ENCODE data around the gene PCDHGB4. TPM values are rescaled to one million over a fixed set of nuclear protein-coding genes. Genes with fewer than 3 reads are reported as not detected.

Gene PCDHGB4
- total RNA-seq, 1 experiment from 2014 or later = 0.49 TPM

DNA sequence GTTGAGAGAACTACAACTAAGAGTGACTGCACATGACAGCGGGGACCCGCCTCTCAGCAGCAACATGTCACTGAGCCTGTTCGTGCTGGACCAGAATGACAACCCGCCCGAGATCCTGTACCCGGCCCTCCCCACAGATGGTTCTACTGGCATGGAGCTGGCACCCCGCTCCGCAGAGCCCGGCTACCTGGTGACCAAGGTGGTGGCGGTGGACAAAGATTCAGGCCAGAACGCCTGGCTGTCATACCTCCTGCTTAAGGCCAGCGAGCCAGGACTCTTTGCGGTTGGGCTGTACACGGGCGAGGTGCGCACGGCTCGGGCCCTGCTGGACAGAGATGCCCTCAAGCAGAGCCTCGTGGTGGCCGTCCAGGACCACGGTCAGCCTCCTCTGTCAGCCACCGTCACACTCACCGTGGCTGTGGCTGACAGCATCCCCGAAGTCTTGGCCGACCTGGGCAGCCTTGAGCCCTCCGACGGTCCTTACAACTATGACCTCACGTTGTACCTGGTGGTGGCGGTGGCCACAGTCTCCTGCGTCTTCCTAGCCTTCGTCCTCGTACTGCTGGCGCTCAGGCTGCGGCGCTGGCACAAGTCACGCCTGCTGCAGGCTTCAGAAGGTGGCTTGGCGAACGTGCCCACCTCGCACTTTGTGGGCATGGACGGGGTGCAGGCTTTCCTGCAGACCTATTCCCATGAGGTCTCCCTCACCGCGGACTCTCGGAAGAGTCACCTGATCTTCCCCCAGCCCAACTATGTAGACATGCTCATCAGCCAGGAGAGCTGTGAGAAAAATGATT, 2.8 kb upstream of the PCDHGB4 start:
- BruUV-seq (replicated peaks) = no TSS peak
- Mint-ChIP-seq H3K27me3 (ENCODE audit: insufficient read depth, unreplicated experiment) (no peaks in the 10 kb centered on the region), H3K9me3 (ENCODE audit: unreplicated experiment) (peaks cover 14% of the 10 kb centered on the region), H3K36me3 (ENCODE audit: insufficient read depth, unreplicated experiment) (peaks cover 4% of the 10 kb centered on the region), H3K27ac (ENCODE audit: low read depth, unreplicated experiment) (no peak overlapping the region), H3K4me1 (ENCODE audit: insufficient read depth, unreplicated experiment) (no peaks in the 10 kb centered on the region), H3K4me3 (ENCODE audit: unreplicated experiment) (no peak overlapping the region)
- DNase-seq (ENCODE audit: unreplicated experiment) = no peak
- ChIA-PET POLR2A (no interaction called here), CTCF (interaction anchor here (1.1 kb wide), 1 partner anchor 179 kb away, joined by 4 read pairs; no protein-coding TSS in a partner anchor)
- TF ChIP-seq, protein P1, sequence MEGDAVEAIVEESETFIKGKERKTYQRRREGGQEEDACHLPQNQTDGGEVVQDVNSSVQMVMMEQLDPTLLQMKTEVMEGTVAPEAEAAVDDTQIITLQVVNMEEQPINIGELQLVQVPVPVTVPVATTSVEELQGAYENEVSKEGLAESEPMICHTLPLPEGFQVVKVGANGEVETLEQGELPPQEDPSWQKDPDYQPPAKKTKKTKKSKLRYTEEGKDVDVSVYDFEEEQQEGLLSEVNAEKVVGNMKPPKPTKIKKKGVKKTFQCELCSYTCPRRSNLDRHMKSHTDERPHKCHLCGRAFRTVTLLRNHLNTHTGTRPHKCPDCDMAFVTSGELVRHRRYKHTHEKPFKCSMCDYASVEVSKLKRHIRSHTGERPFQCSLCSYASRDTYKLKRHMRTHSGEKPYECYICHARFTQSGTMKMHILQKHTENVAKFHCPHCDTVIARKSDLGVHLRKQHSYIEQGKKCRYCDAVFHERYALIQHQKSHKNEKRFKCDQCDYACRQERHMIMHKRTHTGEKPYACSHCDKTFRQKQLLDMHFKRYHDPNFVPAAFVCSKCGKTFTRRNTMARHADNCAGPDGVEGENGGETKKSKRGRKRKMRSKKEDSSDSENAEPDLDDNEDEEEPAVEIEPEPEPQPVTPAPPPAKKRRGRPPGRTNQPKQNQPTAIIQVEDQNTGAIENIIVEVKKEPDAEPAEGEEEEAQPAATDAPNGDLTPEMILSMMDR (IDR thresholded peaks at IDR 0.05; ENCODE audit: unreplicated experiment) = no peak
- intact Hi-C loops (cut with micrococcal nuclease) = no loop called here

DNA sequence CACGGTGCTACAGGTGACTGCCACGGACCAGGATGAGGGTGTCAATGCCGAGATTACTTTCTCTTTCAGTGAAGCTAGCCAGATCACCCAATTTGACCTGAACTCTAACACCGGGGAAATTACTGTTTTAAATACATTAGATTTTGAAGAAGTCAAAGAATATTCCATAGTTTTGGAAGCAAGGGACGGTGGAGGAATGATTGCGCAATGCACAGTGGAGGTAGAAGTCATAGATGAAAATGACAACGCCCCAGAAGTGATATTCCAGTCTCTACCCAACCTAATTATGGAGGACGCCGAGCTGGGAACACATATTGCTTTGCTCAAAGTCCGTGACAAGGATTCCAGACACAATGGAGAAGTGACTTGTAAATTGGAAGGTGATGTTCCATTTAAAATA, 1.2 kb downstream of the PCDHGB4 start:
- H3K9me3 Mint-ChIP-seq (ENCODE audit: unreplicated experiment) = peaks cover 21% of the 10 kb centered on the region
- no TSS peak for BruUV-seq (replicated peaks)
- H3K27me3 Mint-ChIP-seq (ENCODE audit: insufficient read depth, unreplicated experiment) = no peaks in the 10 kb centered on the region
- H3K27ac Mint-ChIP-seq (ENCODE audit: low read depth, unreplicated experiment) = no peak overlapping the region
- DNase-seq (ENCODE audit: unreplicated experiment) = no peak
- CTCF ChIA-PET = interaction anchor here (1.0 to 3.3 kb wide), 3 partner anchors 24 to 136 kb away, joined by 3 to 16 read pairs (median 8); partner anchors contain the start of genes PCDHGA10 and TAF7
- no peaks in the 10 kb centered on the region for H3K36me3 Mint-ChIP-seq (ENCODE audit: insufficient read depth, unreplicated experiment)
- POLR2A ChIA-PET = no interaction called here
- intact Hi-C loops (cut with micrococcal nuclease) = no loop called here
- TF ChIP-seq, protein P1 (IDR thresholded peaks at IDR 0.05; ENCODE audit: unreplicated experiment) = no peak
- no peaks in the 10 kb centered on the region for H3K4me1 Mint-ChIP-seq (ENCODE audit: insufficient read depth, unreplicated experiment)
- no peak overlapping the region for H3K4me3 Mint-ChIP-seq (ENCODE audit: unreplicated experiment)

DNA sequence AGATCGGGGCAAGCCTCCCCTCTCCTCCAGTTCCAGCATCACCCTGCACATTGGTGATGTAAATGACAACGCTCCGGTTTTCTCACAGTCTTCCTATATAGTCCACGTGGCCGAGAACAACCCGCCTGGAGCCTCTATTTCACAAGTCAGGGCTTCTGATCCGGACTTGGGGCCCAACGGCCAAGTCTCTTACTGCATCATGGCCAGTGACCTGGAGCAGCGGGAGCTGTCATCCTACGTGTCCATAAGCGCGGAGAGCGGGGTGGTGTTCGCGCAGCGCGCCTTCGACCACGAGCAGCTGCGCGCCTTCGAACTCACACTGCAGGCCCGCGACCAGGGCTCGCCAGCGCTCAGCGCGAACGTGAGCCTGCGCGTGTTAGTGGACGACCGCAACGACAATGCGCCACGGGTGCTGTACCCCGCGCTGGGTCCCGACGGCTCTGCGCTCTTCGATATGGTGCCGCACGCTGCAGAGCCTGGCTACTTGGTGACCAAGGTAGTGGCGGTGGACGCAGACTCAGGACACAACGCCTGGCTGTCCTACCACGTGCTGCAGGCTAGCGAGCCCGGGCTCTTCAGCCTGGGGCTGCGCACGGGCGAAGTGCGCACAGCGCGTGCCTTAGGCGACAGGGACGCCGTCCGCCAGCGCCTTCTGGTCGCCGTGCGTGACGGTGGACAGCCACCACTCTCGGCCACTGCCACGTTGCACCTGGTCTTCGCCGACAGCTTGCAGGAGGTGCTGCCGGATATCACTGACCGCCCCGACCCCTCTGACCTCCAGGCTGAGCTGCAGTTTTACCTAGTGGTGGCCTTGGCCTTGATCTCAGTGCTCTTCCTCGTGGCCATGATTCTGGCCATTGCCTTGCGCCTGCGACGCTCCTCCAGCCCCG, 1.9 kb downstream of the PCDHGB4 start:
- H3K27ac Mint-ChIP-seq (ENCODE audit: low read depth, unreplicated experiment) = no peak overlapping the region
- no peaks in the 10 kb centered on the region for H3K4me1 Mint-ChIP-seq (ENCODE audit: insufficient read depth, unreplicated experiment)
- TF ChIP-seq, protein P1 (IDR thresholded peaks at IDR 0.05; ENCODE audit: unreplicated experiment) = no peak
- no peaks in the 10 kb centered on the region for H3K27me3 Mint-ChIP-seq (ENCODE audit: insufficient read depth, unreplicated experiment)
- BruUV-seq (replicated peaks) = no TSS peak
- intact Hi-C loops (cut with micrococcal nuclease) = no loop called here
- DNase-seq (ENCODE audit: unreplicated experiment) = no peak
- POLR2A ChIA-PET = no interaction called here
- no peak overlapping the region for H3K4me3 Mint-ChIP-seq (ENCODE audit: unreplicated experiment)
- CTCF ChIA-PET = interaction anchor here (1.1 to 3.3 kb wide), 5 partner anchors 23 to 189 kb away, joined by 3 to 16 read pairs (median 8); partner anchors contain the start of genes PCDHB14, PCDHGA1, PCDHGA10 and TAF7
- H3K9me3 Mint-ChIP-seq (ENCODE audit: unreplicated experiment) = peaks cover 29% of the 10 kb centered on the region
- H3K36me3 Mint-ChIP-seq (ENCODE audit: insufficient read depth, unreplicated experiment) = no peaks in the 10 kb centered on the region
